HEK293 (cell line): ENCODE measurements around the gene LDB2.

ENCODE experiments used
- CTCF ChIA-PET: fragments of 350-600 bp; formaldehyde crosslinking; extraction: SDS; loops from one replicate; lab custom pipeline; 2021; ENCODE audit warnings: antibody characterized with exemption; lab: Yijun Ruan, JAX
- POLR2A ChIA-PET: fragments of 300-600 bp; formaldehyde crosslinking; extraction: SDS; loops from one replicate; lab custom pipeline; 2020; ENCODE audit warnings: antibody characterized with exemption, inconsistent platforms; lab: Yijun Ruan, JAX
- H3K27ac ChIP-seq: fragments of 200-500 bp; sonication (Bioruptor generic); 2 replicates; pipeline ENCODE4 v1.5.1; 2014; ENCODE audit warnings: low read depth, low read length, control low read depth, inconsistent platforms; ENCODE audit errors: extremely low read depth
- H3K36me3 ChIP-seq, 2 experiments: fragments of 200-500 bp in 1 of 2; sonication (Bioruptor generic) in 1 of 2; 1 replicate in 1 of 2; 2 replicates in 1 of 2; pipeline ENCODE4 v1.5.1; 2014 to 2017; ENCODE audit warnings: inconsistent platforms in 2 of 2, low read length in 2 of 2; ENCODE audit not compliant: control insufficient read depth in 2 of 2, insufficient read depth in 1 of 2
- H3K4me1 ChIP-seq: fragments of 200-500 bp; sonication (Bioruptor generic); 2 replicates; pipeline ENCODE4 v1.5.1; 2014; ENCODE audit warnings: mild to moderate bottlenecking, low read length, inconsistent platforms; ENCODE audit not compliant: control insufficient read depth, insufficient read depth
- H3K4me3 ChIP-seq: 2 replicates; pipeline ENCODE4 v1.5.1; 2011; ENCODE audit warnings: low read depth, mild to moderate bottlenecking, control low read depth, low read length, moderate library complexity
- H3K9me3 ChIP-seq: fragments of 200-500 bp; sonication (Bioruptor generic); 2 replicates; pipeline ENCODE4 v1.5.1; 2014; ENCODE audit warnings: low read depth, low read length, inconsistent platforms; ENCODE audit not compliant: control insufficient read depth, insufficient read depth
- BCL11B ChIP-seq: fragments of 450-650 bp; formaldehyde crosslinking; IDR thresholded peaks from 2 replicates; pipeline ENCODE4 v1.5.1; 2016; ENCODE audit warnings: low read depth, missing biosample characterization, missing genetic modification characterization
- HOXA7 ChIP-seq: sonication (generic); formaldehyde crosslinking; IDR thresholded peaks from 2 replicates; pipeline ENCODE4 v1.8.1; 2022; ENCODE audit warnings: missing genetic modification reagents, borderline replicate concordance
- HOXC10 ChIP-seq: sonication (generic); formaldehyde crosslinking; IDR thresholded peaks from 2 replicates; pipeline ENCODE4 v1.8.1; 2023; ENCODE audit warnings: mild to moderate bottlenecking, missing genetic modification reagents
- HOXD13 ChIP-seq: sonication (generic); formaldehyde crosslinking; IDR thresholded peaks from 2 replicates; pipeline ENCODE4 v1.8.0; 2022; ENCODE audit warnings: missing genetic modification reagents, borderline replicate concordance
- KLF7 ChIP-seq: fragments of 450-650 bp; formaldehyde crosslinking; IDR thresholded peaks from 2 replicates; pipeline ENCODE4 v1.5.1; 2016; ENCODE audit warnings: missing biosample characterization, missing genetic modification characterization, borderline replicate concordance
- MZF1 ChIP-seq: fragments of 450-650 bp; formaldehyde crosslinking; IDR thresholded peaks from 2 replicates; pipeline ENCODE4 v1.5.1; 2017; ENCODE audit warnings: missing biosample characterization, missing genetic modification characterization, borderline replicate concordance
- OSR2 ChIP-seq: fragments of 450-650 bp; formaldehyde crosslinking; IDR thresholded peaks from 2 replicates; pipeline ENCODE4 v1.5.1; 2016; ENCODE audit warnings: missing biosample characterization, missing genetic modification characterization
- REPIN1 ChIP-seq: fragments of 450-650 bp; formaldehyde crosslinking; IDR thresholded peaks from 2 replicates; pipeline ENCODE4 v1.5.1; 2017; ENCODE audit warnings: missing biosample characterization, missing genetic modification characterization, low read depth
- SALL2 ChIP-seq: fragments of 450-650 bp; formaldehyde crosslinking; IDR thresholded peaks from 2 replicates; pipeline ENCODE4 v1.5.0; 2017; ENCODE audit warnings: missing biosample characterization, mild to moderate bottlenecking, missing genetic modification characterization, borderline replicate concordance
- SP2 ChIP-seq: fragments of 450-650 bp; formaldehyde crosslinking; IDR thresholded peaks from 2 replicates; pipeline ENCODE4 v1.5.1; 2016; ENCODE audit warnings: missing biosample characterization, missing genetic modification characterization
- SP3 ChIP-seq: fragments of 450-650 bp; formaldehyde crosslinking; IDR thresholded peaks from 2 replicates; pipeline ENCODE4 v1.5.1; 2016; ENCODE audit warnings: missing biosample characterization, missing genetic modification characterization
- TRIM28 ChIP-seq: IDR thresholded peaks from 2 replicates; pipeline ENCODE4 v1.6.1; 2011; ENCODE audit warnings: low read length, control low read depth, borderline replicate concordance
- YY1 ChIP-seq: fragments of 450-650 bp; formaldehyde crosslinking; IDR thresholded peaks from 2 replicates; pipeline ENCODE4 v1.5.1; 2018; ENCODE audit warnings: missing biosample characterization, missing genetic modification characterization
- ZBTB1 ChIP-seq: fragments of 450-650 bp; formaldehyde crosslinking; IDR thresholded peaks from 2 replicates; pipeline ENCODE4 v1.5.1; 2016; ENCODE audit warnings: missing biosample characterization, missing genetic modification characterization
- ZBTB7A ChIP-seq: fragments of 450-650 bp; formaldehyde crosslinking; IDR thresholded peaks from 2 replicates; pipeline ENCODE4 v1.5.1; 2016; ENCODE audit warnings: low read depth, missing biosample characterization, missing genetic modification characterization
- ZNF114 ChIP-seq: fragments of 450-650 bp; formaldehyde crosslinking; IDR thresholded peaks from 2 replicates; pipeline ENCODE4 v1.5.0; 2017; ENCODE audit warnings: missing biosample characterization, missing genetic modification characterization
- ZNF146 ChIP-seq: fragments of 450-650 bp; formaldehyde crosslinking; IDR thresholded peaks from 2 replicates; pipeline ENCODE4 v1.5.1; 2016; ENCODE audit warnings: missing biosample characterization, missing genetic modification characterization
- ZNF2 ChIP-seq: fragments of 450-650 bp; formaldehyde crosslinking; IDR thresholded peaks from 2 replicates; pipeline ENCODE4 v1.5.1; 2016; ENCODE audit warnings: missing biosample characterization, missing genetic modification characterization
- ZNF292 ChIP-seq: fragments of 450-650 bp; formaldehyde crosslinking; IDR thresholded peaks from 2 replicates; pipeline ENCODE4 v1.5.1; 2016; ENCODE audit warnings: low read depth, missing biosample characterization, missing genetic modification characterization, borderline replicate concordance
- ZNF530 ChIP-seq: fragments of 450-650 bp; formaldehyde crosslinking; IDR thresholded peaks from 2 replicates; pipeline ENCODE4 v1.5.1; 2016; ENCODE audit warnings: low read depth, missing biosample characterization, missing genetic modification characterization
- ZNF555 ChIP-seq: fragments of 450-650 bp; formaldehyde crosslinking; conservative IDR thresholded peaks from 2 replicates; pipeline ENCODE4 v1.5.1; 2017; ENCODE audit warnings: missing biosample characterization, mild to moderate bottlenecking, missing genetic modification characterization, inconsistent platforms
- ZNF624 ChIP-seq: fragments of 450-650 bp; formaldehyde crosslinking; IDR thresholded peaks from 2 replicates; pipeline ENCODE4 v1.5.1; 2017; ENCODE audit warnings: missing biosample characterization, missing genetic modification characterization
- ZNF660 ChIP-seq: fragments of 450-650 bp; IDR thresholded peaks from 2 replicates; pipeline ENCODE4 v1.5.1; 2018; ENCODE audit warnings: missing biosample characterization, mild to moderate bottlenecking, missing genetic modification characterization
- ZNF707 ChIP-seq: fragments of 450-650 bp; formaldehyde crosslinking; IDR thresholded peaks from 2 replicates; pipeline ENCODE4 v1.5.1; 2016; ENCODE audit warnings: missing biosample characterization, missing genetic modification characterization
- ZNF747 ChIP-seq: fragments of 450-650 bp; formaldehyde crosslinking; IDR thresholded peaks from 2 replicates; pipeline ENCODE4 v1.5.1; 2016; ENCODE audit warnings: missing biosample characterization, missing genetic modification characterization
- ZNF830 ChIP-seq: fragments of 450-650 bp; IDR thresholded peaks from 2 replicates; pipeline ENCODE4 v1.5.0; 2018; ENCODE audit warnings: missing biosample characterization, missing genetic modification characterization, low read depth, mild to moderate bottlenecking, moderate library complexity
- TF ChIP-seq, protein P1 (sequence below): fragments of 450-650 bp; formaldehyde crosslinking; IDR thresholded peaks from 2 replicates; pipeline ENCODE4 v1.5.1; 2016; ENCODE audit warnings: missing biosample characterization, missing genetic modification characterization
- TF ChIP-seq, protein P2 (sequence below): fragments of 450-650 bp; formaldehyde crosslinking; IDR thresholded peaks from 2 replicates; pipeline ENCODE4 v1.5.1; 2017; ENCODE audit warnings: missing biosample characterization, missing genetic modification characterization
- TF ChIP-seq, protein P3 (sequence below): fragments of 450-650 bp; formaldehyde crosslinking; IDR thresholded peaks from 2 replicates; pipeline ENCODE4 v1.5.1; 2016; ENCODE audit warnings: missing biosample characterization, missing genetic modification characterization
- TF ChIP-seq, protein P4 (sequence below): fragments of 450-650 bp; formaldehyde crosslinking; IDR thresholded peaks from 2 replicates; pipeline ENCODE4 v1.5.1; 2016; ENCODE audit warnings: missing biosample characterization, missing genetic modification characterization

LDB2 gene

DNA sequence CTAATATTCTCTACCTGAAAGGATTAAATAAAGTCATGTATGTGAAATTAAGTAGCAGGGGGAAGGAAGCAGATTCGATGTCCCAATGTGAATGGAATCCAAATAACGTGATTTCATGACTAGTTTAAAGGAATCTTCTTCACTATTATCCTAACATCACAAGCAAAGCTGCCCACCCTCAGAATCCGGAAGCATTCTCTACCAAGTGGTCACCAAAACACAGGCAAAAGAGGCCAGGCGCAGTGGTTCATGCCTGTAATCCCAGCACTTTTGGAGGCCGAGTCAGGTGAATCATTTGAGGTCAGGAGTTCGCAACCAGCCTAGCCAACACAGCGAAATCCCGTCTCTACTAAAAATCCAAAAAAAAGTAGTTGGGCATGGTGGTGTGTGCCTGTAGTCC is 212.9 kb downstream of the LDB2 start:
- CTCF ChIA-PET, result no interaction called here
- no peaks in the 10 kb centered on the region for H3K9me3 ChIP-seq
- POLR2A ChIA-PET, result no interaction called here
- H3K4me3 ChIP-seq, result no peak overlapping the region
- no peak overlapping the region for H3K27ac ChIP-seq
- no peak for TF ChIP-seq ZNF660 (tag by site-specific recombination)
- TF ChIP-seq ZNF747 (tag by site-specific recombination), result no peak
- TF ChIP-seq TRIM28, result no peak
- TF ChIP-seq, protein P1, sequence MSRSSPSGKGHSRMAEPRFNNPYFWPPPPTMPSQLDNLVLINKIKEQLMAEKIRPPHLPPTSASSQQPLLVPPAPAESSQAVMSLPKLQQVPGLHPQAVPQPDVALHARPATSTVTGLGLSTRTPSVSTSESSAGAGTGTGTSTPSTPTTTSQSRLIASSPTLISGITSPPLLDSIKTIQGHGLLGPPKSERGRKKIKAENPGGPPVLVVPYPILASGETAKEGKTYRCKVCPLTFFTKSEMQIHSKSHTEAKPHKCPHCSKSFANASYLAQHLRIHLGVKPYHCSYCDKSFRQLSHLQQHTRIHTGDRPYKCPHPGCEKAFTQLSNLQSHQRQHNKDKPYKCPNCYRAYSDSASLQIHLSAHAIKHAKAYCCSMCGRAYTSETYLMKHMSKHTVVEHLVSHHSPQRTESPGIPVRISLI (tag by site-specific recombination), result no peak
- TF ChIP-seq ZBTB7A, result no peak
- no peak for TF ChIP-seq ZNF624
- TF ChIP-seq ZNF555, result no peak
- no peak for TF ChIP-seq ZNF2 (tag by site-specific recombination)
- no peak for TF ChIP-seq HOXD13 (CRISPR knock-in tag)
- TF ChIP-seq OSR2 (tag by site-specific recombination), result no peak
- TF ChIP-seq, protein P2, sequence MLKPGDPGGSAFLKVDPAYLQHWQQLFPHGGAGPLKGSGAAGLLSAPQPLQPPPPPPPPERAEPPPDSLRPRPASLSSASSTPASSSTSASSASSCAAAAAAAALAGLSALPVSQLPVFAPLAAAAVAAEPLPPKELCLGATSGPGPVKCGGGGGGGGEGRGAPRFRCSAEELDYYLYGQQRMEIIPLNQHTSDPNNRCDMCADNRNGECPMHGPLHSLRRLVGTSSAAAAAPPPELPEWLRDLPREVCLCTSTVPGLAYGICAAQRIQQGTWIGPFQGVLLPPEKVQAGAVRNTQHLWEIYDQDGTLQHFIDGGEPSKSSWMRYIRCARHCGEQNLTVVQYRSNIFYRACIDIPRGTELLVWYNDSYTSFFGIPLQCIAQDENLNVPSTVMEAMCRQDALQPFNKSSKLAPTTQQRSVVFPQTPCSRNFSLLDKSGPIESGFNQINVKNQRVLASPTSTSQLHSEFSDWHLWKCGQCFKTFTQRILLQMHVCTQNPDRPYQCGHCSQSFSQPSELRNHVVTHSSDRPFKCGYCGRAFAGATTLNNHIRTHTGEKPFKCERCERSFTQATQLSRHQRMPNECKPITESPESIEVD, result no peak
- no peak for TF ChIP-seq ZNF707 (tag by site-specific recombination)
- no peaks in the 10 kb centered on the region for H3K4me1 ChIP-seq
- H3K36me3 ChIP-seq, result no peaks in the 10 kb centered on the region

DNA sequence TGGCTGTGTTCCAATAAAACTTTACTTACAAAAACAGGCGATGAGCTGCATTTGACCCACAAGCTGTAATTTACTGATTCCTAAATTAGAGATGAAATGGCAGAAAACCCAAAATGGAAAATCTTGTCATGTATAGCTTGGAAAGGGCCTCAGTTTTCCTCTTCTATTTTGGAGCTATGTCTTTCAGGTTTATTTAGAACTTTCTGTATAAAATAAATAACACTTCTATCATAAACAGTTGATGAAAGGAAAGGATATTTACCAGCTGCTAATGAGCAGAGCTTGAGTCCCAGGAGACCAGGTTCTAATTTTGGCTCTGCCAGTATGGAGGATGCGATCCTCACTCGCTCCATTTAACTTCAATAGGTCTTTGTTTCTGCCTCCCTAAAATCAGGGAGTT is 213.5 kb downstream of the LDB2 start:
- no peaks in the 10 kb centered on the region for H3K9me3 ChIP-seq
- POLR2A ChIA-PET, result no interaction called here
- CTCF ChIA-PET, result interaction anchor here (1.4 kb wide), 1 partner anchor 109 kb away, joined by 3 read pairs; no protein-coding TSS in a partner anchor
- no peaks in the 10 kb centered on the region for H3K36me3 ChIP-seq
- H3K4me3 ChIP-seq, result no peak overlapping the region
- H3K4me1 ChIP-seq, result no peaks in the 10 kb centered on the region
- no peak overlapping the region for H3K27ac ChIP-seq
- TF ChIP-seq REPIN1 (no peak), SP3 (no peak), KLF7 (tag by site-specific recombination) (no peak), YY1 (no peak), ZNF530 (tag by site-specific recombination) (no peak), ZNF146 (tag by site-specific recombination) (no peak), SALL2 (tag by site-specific recombination) (no peak), ZNF292 (tag by site-specific recombination) (no peak), OSR2 (tag by site-specific recombination) (no peak), HOXA7 (no peak), MZF1 (no peak), SP2 (tag by site-specific recombination) (no peak), ZBTB1 (tag by site-specific recombination) (no peak), HOXC10 (no peak), ZNF830 (tag by site-specific recombination) (no peak), ZNF114 (tag by site-specific recombination) (no peak), BCL11B (tag by site-specific recombination) (no peak)
- TF ChIP-seq, protein P3, sequence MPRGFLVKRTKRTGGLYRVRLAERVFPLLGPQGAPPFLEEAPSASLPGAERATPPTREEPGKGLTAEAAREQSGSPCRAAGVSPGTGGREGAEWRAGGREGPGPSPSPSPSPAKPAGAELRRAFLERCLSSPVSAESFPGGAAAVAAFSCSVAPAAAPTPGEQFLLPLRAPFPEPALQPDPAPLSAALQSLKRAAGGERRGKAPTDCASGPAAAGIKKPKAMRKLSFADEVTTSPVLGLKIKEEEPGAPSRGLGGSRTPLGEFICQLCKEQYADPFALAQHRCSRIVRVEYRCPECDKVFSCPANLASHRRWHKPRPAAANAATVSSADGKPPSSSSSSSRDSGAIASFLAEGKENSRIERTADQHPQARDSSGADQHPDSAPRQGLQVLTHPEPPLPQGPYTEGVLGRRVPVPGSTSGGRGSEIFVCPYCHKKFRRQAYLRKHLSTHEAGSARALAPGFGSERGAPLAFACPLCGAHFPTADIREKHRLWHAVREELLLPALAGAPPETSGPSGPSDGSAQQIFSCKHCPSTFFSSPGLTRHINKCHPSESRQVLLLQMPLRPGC (tag by site-specific recombination), result no peak
- TF ChIP-seq, protein P4, sequence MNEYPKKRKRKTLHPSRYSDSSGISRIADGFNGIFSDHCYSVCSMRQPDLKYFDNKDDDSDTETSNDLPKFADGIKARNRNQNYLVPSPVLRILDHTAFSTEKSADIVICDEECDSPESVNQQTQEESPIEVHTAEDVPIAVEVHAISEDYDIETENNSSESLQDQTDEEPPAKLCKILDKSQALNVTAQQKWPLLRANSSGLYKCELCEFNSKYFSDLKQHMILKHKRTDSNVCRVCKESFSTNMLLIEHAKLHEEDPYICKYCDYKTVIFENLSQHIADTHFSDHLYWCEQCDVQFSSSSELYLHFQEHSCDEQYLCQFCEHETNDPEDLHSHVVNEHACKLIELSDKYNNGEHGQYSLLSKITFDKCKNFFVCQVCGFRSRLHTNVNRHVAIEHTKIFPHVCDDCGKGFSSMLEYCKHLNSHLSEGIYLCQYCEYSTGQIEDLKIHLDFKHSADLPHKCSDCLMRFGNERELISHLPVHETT (tag by site-specific recombination), result no peak
